SU-DHL-6 (cell line): ENCODE measurements around the gene CASP8.

Experiments used
- EZH2phosphoT487 ChIP-seq: fragments of 200-600 bp; sonication (generic), shearing (Covaris generic); conservative IDR thresholded peaks from 2 replicates; pipeline ENCODE4 v1.6.1; 2018; ENCODE audit warnings: mild to moderate bottlenecking, antibody characterized with exemption, low read length, moderate library complexity, mixed read lengths
- TF ChIP-seq, protein P1 (sequence below): fragments of 200-600 bp; sonication (generic); IDR thresholded peaks from one replicate; pipeline ENCODE4 v1.5.1; 2017; ENCODE audit warnings: antibody characterized with exemption, mild to moderate bottlenecking, low read length, moderate library complexity; ENCODE audit not compliant: insufficient read depth, poor library complexity, severe bottlenecking

DNA sequence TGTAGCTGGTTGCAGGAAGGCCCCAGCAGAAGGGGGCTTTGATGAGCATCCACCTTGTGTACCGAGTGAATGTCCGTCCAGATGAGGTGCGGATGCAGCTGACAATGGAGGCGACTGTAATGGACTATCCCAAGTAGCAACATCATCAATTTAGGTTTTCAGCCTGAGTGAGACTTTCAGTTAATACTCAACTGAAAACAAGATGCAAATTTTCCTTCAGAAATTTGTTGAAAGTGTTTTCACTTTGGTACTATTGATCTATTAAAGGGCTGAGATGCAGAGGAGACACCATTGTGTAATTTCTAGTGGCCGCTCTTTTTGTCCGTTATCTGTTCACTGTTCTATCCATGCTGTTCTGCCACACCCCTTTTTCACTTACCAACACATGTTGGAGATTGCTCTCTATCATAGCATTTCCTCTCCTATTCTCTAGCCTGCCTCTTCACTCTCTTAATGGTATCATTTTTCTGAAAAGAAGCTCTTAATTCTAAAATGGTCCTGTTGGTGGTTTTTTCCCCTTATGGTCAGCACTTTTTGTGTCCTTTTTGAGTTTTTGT is 12.0 kb upstream of the CASP8 start:
- TF ChIP-seq, protein P1, sequence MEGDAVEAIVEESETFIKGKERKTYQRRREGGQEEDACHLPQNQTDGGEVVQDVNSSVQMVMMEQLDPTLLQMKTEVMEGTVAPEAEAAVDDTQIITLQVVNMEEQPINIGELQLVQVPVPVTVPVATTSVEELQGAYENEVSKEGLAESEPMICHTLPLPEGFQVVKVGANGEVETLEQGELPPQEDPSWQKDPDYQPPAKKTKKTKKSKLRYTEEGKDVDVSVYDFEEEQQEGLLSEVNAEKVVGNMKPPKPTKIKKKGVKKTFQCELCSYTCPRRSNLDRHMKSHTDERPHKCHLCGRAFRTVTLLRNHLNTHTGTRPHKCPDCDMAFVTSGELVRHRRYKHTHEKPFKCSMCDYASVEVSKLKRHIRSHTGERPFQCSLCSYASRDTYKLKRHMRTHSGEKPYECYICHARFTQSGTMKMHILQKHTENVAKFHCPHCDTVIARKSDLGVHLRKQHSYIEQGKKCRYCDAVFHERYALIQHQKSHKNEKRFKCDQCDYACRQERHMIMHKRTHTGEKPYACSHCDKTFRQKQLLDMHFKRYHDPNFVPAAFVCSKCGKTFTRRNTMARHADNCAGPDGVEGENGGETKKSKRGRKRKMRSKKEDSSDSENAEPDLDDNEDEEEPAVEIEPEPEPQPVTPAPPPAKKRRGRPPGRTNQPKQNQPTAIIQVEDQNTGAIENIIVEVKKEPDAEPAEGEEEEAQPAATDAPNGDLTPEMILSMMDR: no peak
- no peak for TF ChIP-seq EZH2phosphoT487
